NB4 (cell line): ENCODE results near the gene DIAPH3.

Experiments
- CTCF ChIP-seq: IDR thresholded peaks from one replicate; pipeline ENCODE4 v1.5.1; 2012; ENCODE audit warnings: low read depth, low read length
- POLR2A ChIP-seq: IDR thresholded peaks from 2 replicates; pipeline ENCODE4 v1.6.1; 2011; ENCODE audit warnings: mild to moderate bottlenecking; ENCODE audit not compliant: insufficient read length; ENCODE audit errors: extremely low read depth

GRCh38 chr13:60013166-60013565 lies 150.6 kb downstream of the DIAPH3 start:
- TF ChIP-seq CTCF (no peak), POLR2A (no peak)
